Stimulated activated naive CD8-positive, alpha-beta T cell treated with anti-CD3 and anti-CD28 coated beads, Interleukin-15, Interleukin-2, amounts not matched to agents 100 ng/mL and 50 ng/mL, for 24 hours (primary cell): Measurements from ENCODE around the gene NT5C1B.

Experiments
- H3K27ac Mint-ChIP-seq: one replicate; pipeline ENCODE4 v1.8.0; 2021; ENCODE audit warnings: mild to moderate bottlenecking, mixed read lengths
- H3K27me3 Mint-ChIP-seq: one replicate; pipeline ENCODE4 v1.8.0; 2021; ENCODE audit warnings: mixed read lengths
- H3K36me3 Mint-ChIP-seq: one replicate; pipeline ENCODE4 v1.8.0; 2021; ENCODE audit warnings: low read depth, mixed read lengths
- H3K4me1 Mint-ChIP-seq: one replicate; pipeline ENCODE4 v1.8.0; 2021; ENCODE audit warnings: low read depth, mixed read lengths
- H3K4me3 Mint-ChIP-seq: one replicate; pipeline ENCODE4 v1.8.0; 2021; ENCODE audit warnings: mild to moderate bottlenecking, mixed read lengths
- H3K9me3 Mint-ChIP-seq: one replicate; pipeline ENCODE4 v1.8.0; 2021; ENCODE audit warnings: mixed read lengths

NT5C1B gene

GRCh38 chr2:18611184-18611583 lies 21.8 kb upstream of the NT5C1B start:
- Mint-ChIP-seq H3K4me3 (no peak overlapping the region), H3K27ac (no peak overlapping the region), H3K27me3 (no peaks in the 10 kb centered on the region), H3K4me1 (no peaks in the 10 kb centered on the region), H3K9me3 (no peaks in the 10 kb centered on the region), H3K36me3 (peaks cover 6% of the 10 kb centered on the region)

DNA sequence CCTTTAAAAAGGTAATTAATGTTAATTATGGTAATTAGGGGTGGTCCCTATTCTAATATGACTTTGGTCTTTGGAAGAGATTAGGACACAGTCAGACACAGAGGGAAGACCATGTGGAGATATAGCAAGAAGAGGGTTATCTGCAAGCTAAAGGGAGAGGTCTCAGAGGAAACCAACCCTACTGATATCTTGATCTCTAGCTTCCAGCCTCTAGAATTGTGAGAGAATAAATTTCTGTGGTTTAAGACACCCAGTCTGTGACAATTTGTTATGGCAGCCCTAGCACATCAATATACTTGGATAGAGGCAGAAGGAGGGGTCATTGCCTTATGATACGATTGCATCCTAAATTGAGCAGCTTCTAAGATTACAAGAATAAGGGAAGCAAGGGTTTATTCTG lies 21.3 kb upstream of the NT5C1B start:
- no peak overlapping the region for H3K27ac Mint-ChIP-seq
- no peaks in the 10 kb centered on the region for H3K27me3 Mint-ChIP-seq
- H3K4me3 Mint-ChIP-seq: no peak overlapping the region
- H3K36me3 Mint-ChIP-seq: peaks cover 4% of the 10 kb centered on the region
- peaks cover 1% of the 10 kb centered on the region for H3K4me1 Mint-ChIP-seq
- H3K9me3 Mint-ChIP-seq: no peaks in the 10 kb centered on the region

- H3K9me3 Mint-ChIP-seq: no peaks in the 10 kb centered on the region
- no peak overlapping the region for H3K4me3 Mint-ChIP-seq
- H3K4me1 Mint-ChIP-seq: peaks cover 6% of the 10 kb centered on the region
- no peak overlapping the region for H3K27ac Mint-ChIP-seq
- no peaks in the 10 kb centered on the region for H3K36me3 Mint-ChIP-seq
- H3K27me3 Mint-ChIP-seq: no peaks in the 10 kb centered on the region
Measured at GRCh38 chr2:18610090-18610489, 20.7 kb upstream of the NT5C1B start.

DNA sequence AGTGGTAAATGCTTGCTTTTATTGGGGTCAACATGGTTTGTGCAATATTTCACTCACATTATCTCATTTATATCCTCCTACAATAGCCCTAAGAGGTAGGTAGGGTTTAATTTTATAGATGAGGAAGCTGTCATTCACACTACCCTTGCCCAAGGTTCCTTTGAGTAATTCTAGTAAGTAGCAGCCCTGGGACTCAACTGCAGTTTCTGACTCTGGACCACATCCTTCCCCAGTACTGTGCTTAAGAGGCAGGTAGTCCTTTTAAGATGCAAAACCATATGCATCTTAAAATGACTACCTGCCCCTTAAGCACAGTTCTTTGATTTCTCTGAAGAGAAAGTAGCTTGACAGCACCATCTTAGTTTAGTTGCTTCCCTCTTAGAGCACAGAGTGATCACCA lies 15.7 kb upstream of the NT5C1B start:
- Mint-ChIP-seq H3K4me1 (peaks cover 6% of the 10 kb centered on the region), H3K36me3 (no peaks in the 10 kb centered on the region), H3K4me3 (no peak overlapping the region), H3K27ac (no peak overlapping the region), H3K9me3 (no peaks in the 10 kb centered on the region), H3K27me3 (no peaks in the 10 kb centered on the region)

DNA sequence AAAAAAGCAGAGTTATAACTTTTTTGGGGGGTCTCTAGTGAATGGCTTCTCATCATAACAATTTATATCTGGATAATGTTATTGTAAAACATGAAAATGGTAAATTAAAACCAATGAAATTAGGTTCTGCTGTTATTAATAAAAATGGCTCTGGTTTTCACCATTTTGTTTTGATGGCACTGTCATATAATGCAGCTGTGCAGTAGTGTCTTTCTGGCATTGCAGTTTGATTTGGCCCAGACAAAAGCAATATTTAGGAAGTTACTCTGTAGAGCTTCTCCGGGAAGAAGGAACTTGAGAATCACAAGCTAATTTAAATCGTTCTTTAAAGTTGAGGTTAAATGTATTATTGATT lies 15.1 kb upstream of the NT5C1B start:
- Mint-ChIP-seq H3K4me1 (peaks cover 6% of the 10 kb centered on the region), H3K9me3 (no peaks in the 10 kb centered on the region), H3K27me3 (no peaks in the 10 kb centered on the region), H3K4me3 (no peak overlapping the region), H3K36me3 (no peaks in the 10 kb centered on the region), H3K27ac (no peak overlapping the region)

DNA sequence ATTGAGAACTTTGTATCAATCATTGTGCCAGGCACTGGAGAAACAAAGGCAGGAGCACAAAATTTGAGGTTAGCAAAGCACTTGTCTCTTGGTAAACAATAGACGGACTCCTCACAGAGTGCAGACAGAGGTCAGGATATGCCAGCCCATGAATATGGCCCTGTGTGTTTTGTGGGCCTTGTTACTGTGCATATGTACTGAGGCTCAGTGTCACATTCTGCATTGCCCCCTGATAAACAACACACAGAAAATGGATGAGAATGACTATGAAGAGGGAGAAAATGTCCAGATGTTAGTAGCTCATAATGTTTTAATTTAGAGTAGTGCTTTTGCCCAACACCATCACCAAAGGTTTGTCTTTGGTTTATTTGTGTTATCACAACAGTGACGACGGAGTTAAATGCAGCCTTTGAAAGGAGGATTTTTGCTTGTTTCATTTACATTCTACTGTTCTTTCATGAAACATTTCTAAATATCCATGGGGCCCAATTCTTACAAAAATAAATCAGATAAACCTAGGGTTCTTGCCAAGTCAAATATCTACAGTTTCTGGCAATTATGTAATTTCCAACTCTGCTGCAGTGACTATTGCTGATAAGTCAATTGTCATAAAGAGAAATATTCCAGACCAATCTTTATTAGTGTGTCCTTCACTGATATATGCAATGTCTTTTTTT lies 14.6 kb upstream of the NT5C1B start:
- no peak overlapping the region for H3K4me3 Mint-ChIP-seq
- H3K36me3 Mint-ChIP-seq: no peaks in the 10 kb centered on the region
- H3K27me3 Mint-ChIP-seq: no peaks in the 10 kb centered on the region
- peaks cover 6% of the 10 kb centered on the region for H3K4me1 Mint-ChIP-seq
- H3K27ac Mint-ChIP-seq: no peak overlapping the region
- no peaks in the 10 kb centered on the region for H3K9me3 Mint-ChIP-seq

DNA sequence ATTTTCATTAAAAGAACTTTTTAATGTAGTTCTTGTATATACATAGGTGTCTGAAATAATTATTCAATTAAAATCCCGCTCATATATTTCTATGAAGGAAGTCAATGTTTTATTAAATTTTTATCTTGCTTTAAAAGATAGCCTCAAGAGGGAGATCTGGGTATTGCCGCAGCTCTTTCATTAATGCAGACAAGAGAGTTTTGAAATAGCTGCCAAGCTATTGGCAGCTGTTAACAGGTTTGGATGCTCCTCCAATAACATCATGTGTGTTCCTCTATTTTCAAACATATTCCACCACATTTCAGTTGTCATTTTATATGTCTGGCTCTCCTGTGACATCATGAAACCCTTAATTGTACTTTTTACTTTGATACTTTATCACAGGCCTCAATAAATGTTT lies 12.9 kb upstream of the NT5C1B start:
- Mint-ChIP-seq H3K4me1 (peaks cover 6% of the 10 kb centered on the region), H3K9me3 (no peaks in the 10 kb centered on the region), H3K4me3 (no peak overlapping the region), H3K27me3 (no peaks in the 10 kb centered on the region), H3K36me3 (no peaks in the 10 kb centered on the region), H3K27ac (no peak overlapping the region)

DNA sequence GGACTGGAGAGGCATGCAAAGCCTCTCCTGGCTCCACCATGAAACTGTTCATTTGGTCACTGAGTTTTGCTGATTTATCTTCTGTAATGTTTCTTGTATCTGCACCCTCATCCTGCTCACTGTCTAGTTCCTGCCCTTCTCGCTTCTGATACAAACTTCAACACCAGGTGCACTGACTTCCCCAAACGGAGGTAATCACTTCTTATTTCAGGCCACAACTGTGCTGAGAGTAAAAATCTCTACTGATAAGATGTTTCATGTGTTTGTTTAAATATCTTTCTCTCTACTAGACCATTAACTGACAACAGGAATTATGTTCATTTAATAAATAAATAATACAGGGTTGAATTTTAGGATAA lies 10.9 kb upstream of the NT5C1B start:
- Mint-ChIP-seq H3K9me3 (no peaks in the 10 kb centered on the region), H3K4me1 (peaks cover under 1% of the 10 kb centered on the region), H3K4me3 (no peak overlapping the region), H3K36me3 (peaks cover 6% of the 10 kb centered on the region), H3K27ac (no peak overlapping the region), H3K27me3 (no peaks in the 10 kb centered on the region)

DNA sequence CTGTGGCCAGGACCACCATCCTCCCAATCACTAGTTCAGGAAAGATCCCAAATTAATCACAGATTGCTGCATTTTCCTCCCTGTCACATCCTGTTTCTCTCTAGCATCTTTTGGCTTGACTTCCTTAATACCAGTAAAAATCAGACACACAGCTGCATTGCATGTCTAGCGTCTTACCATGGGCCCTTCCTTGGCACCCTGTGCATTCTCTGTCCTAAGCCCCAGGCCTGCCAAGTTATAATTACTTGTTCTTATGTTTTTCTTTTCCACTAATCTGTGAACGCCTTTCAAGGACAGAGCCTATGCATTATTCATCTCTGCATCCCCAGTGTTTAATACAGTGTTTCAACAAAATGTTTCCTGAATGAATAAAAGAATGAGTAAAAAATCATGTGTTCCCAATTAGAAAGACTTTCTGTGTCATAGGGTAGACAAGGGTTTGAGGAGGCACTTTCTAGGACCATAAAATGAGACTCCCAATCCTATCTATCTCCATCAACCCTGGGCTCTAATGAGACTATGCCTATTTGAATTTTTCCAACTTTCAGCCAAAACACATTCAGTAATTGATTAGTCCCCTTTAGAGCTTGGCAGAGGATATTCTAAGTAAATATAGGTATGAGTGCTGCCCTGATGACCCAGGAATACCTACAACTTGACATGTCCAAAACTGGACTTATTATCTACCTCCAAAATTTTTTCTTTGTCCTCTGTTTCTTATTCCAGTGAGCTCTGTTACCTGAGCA lies 10.3 kb upstream of the NT5C1B start:
- Mint-ChIP-seq H3K9me3 (no peaks in the 10 kb centered on the region), H3K27ac (no peak overlapping the region), H3K27me3 (no peaks in the 10 kb centered on the region), H3K4me1 (no peaks in the 10 kb centered on the region), H3K36me3 (peaks cover 6% of the 10 kb centered on the region), H3K4me3 (no peak overlapping the region)

GRCh38 chr2:18598848-18599484 lies 9.6 kb upstream of the NT5C1B start:
- H3K9me3 Mint-ChIP-seq: no peaks in the 10 kb centered on the region
- H3K27ac Mint-ChIP-seq: no peak overlapping the region
- H3K27me3 Mint-ChIP-seq: no peaks in the 10 kb centered on the region
- no peak overlapping the region for H3K4me3 Mint-ChIP-seq
- peaks cover 6% of the 10 kb centered on the region for H3K36me3 Mint-ChIP-seq
- H3K4me1 Mint-ChIP-seq: no peaks in the 10 kb centered on the region

DNA sequence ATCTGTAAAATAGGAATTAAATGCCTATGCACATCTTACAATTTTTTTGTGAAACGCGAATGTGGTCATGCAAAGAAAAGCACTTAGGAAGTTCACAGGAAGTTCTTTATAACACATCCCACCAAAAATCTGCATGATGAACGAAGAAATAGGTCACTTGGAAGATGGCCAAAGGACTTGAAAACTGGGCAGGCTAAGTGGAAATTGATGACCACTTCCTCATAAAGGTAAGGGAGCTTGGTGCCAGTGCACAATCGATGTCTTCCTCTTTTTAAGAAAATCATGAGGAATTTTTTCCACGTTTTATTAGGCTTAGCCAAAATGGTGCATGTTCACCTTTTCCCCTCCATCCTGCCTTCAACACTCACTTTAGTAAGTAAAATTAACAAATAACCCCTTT lies 8.2 kb upstream of the NT5C1B start:
- peaks cover under 1% of the 10 kb centered on the region for H3K9me3 Mint-ChIP-seq
- H3K4me1 Mint-ChIP-seq: no peaks in the 10 kb centered on the region
- no peak overlapping the region for H3K4me3 Mint-ChIP-seq
- H3K36me3 Mint-ChIP-seq: peaks cover 6% of the 10 kb centered on the region
- no peak overlapping the region for H3K27ac Mint-ChIP-seq
- H3K27me3 Mint-ChIP-seq: no peaks in the 10 kb centered on the region

GRCh38 chr2:18596993-18597392 lies 7.6 kb upstream of the NT5C1B start:
- H3K9me3 Mint-ChIP-seq: peaks cover 3% of the 10 kb centered on the region
- H3K27me3 Mint-ChIP-seq: no peaks in the 10 kb centered on the region
- H3K4me3 Mint-ChIP-seq: no peak overlapping the region
- no peak overlapping the region for H3K27ac Mint-ChIP-seq
- no peaks in the 10 kb centered on the region for H3K4me1 Mint-ChIP-seq
- peaks cover 10% of the 10 kb centered on the region for H3K36me3 Mint-ChIP-seq

- Mint-ChIP-seq H3K4me3 (no peak overlapping the region), H3K36me3 (peaks cover 19% of the 10 kb centered on the region), H3K9me3 (peaks cover 3% of the 10 kb centered on the region), H3K27ac (no peak overlapping the region), H3K4me1 (no peaks in the 10 kb centered on the region), H3K27me3 (no peaks in the 10 kb centered on the region)
Measured at GRCh38 chr2:18593496-18593895, 4.1 kb upstream of the NT5C1B start.

GRCh38 chr2:18592372-18592771 lies 3.0 kb upstream of the NT5C1B start:
- H3K4me3 Mint-ChIP-seq: no peak overlapping the region
- H3K9me3 Mint-ChIP-seq: peaks cover 3% of the 10 kb centered on the region
- H3K27ac Mint-ChIP-seq: no peak overlapping the region
- H3K4me1 Mint-ChIP-seq: no peaks in the 10 kb centered on the region
- H3K27me3 Mint-ChIP-seq: no peaks in the 10 kb centered on the region
- H3K36me3 Mint-ChIP-seq: peaks cover 19% of the 10 kb centered on the region

DNA sequence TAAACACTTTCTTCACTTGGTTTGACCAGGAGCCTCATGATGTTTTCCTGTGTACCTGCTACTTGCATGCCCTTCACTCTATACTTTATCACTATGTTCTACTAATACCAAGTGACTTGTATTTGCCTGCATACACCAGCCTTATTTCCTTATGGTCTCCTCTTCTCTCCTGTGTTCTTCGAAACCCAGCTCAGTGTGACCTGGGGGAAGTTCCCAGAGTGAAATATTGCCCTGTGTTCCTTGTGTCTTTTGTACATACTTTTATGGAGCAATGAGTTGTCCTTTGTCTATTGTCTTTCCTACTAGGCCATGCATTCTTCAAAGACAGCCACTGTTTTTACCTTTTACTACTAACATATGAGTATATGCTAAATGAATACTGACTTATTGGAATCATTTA lies 567 bp downstream of the NT5C1B start:
- Mint-ChIP-seq H3K9me3 (peaks cover 3% of the 10 kb centered on the region), H3K27me3 (no peaks in the 10 kb centered on the region), H3K36me3 (peaks cover 27% of the 10 kb centered on the region), H3K4me1 (no peaks in the 10 kb centered on the region), H3K4me3 (no peak overlapping the region), H3K27ac (no peak overlapping the region)
